Measurements from ENCODE around the gene LAMC3.

LAMC3 gene

DNA sequence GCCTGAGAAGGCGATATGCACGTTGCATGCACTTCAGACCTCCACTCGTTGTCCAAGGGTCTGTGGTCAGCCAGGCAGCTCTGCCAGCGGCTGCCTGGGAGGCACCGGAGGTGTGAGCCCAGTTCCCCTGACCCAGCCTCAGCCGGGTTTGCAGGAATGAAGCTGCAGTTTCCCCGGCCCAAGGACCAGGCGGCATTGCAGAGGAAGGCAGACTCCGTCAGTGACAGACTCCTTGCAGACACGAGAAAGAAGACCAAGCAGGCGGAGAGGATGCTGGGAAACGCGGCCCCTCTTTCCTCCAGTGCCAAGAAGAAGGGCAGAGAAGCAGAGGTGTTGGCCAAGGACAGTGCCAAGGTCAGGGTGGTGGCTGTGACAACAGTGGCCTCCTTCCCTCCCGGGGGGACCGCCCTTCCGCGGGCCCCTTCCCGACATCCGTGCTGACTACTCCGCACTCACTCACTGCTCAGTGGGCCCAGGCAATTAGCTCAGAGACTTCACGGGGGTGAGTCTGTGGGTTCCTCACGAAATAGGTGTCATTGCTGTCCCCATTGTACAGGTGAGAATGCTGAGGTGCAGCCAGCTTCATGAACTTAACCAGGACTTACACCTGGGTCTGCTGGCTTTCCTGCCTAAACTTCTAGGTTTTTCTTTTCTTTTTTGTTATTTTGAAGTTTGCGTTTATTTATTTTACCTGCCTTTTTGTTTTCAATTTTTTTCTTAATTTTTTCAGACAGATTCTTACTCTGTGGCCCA, 76.6 kb downstream of the LAMC3 start:
- no peaks in the 10 kb centered on the region for H3K27me3 ChIP-seq (ENCODE audit: control insufficient read depth, insufficient read depth, low read length)
- no peaks in the 10 kb centered on the region for H3K9me3 ChIP-seq (ENCODE audit: control insufficient read depth, low read depth, low read length)
- H3K36me3 ChIP-seq (ENCODE audit: control insufficient read depth, low read depth, low read length) = no peaks in the 10 kb centered on the region
- no peak overlapping the region for H3K9ac ChIP-seq (ENCODE audit: low read length)
- no peak overlapping the region for H3K27ac ChIP-seq (ENCODE audit: low read length)
- H3K4me1 ChIP-seq (ENCODE audit: control insufficient read depth, low read depth, low read length) = no peaks in the 10 kb centered on the region
- H3K4me3 ChIP-seq (ENCODE audit: low read length) = no peak overlapping the region

DNA sequence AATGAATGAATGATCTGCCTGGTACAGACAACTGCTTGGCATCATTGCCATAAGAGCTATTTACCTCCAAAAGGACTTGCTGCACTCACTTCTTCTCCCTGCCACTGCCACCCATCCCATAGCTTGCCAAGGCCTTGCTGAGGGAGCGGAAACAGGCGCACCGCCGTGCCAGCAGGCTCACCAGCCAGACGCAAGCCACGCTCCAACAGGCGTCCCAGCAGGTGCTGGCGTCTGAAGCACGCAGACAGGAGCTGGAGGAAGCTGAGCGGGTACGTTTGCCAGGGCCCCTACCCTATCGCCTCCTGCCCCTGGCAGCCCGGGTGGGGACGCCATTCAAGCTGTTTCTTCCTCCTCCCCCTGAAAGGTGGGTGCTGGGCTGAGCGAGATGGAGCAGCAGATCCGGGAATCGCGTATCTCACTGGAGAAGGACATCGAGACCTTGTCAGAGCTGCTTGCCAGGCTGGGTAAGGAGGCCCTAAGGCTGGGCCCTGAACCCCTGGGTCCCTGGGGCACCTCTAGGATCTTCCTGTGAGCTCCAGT, 78.5 kb downstream of the LAMC3 start:
- Histone ChIP-seq H3K4me3 (ENCODE audit: low read length) (no peak overlapping the region), H3K9ac (ENCODE audit: low read length) (no peak overlapping the region), H3K36me3 (ENCODE audit: control insufficient read depth, low read depth, low read length) (no peaks in the 10 kb centered on the region), H3K27me3 (ENCODE audit: control insufficient read depth, insufficient read depth, low read length) (no peaks in the 10 kb centered on the region), H3K27ac (ENCODE audit: low read length) (no peak overlapping the region), H3K9me3 (ENCODE audit: control insufficient read depth, low read depth, low read length) (no peaks in the 10 kb centered on the region), H3K4me1 (ENCODE audit: control insufficient read depth, low read depth, low read length) (no peaks in the 10 kb centered on the region)

DNA sequence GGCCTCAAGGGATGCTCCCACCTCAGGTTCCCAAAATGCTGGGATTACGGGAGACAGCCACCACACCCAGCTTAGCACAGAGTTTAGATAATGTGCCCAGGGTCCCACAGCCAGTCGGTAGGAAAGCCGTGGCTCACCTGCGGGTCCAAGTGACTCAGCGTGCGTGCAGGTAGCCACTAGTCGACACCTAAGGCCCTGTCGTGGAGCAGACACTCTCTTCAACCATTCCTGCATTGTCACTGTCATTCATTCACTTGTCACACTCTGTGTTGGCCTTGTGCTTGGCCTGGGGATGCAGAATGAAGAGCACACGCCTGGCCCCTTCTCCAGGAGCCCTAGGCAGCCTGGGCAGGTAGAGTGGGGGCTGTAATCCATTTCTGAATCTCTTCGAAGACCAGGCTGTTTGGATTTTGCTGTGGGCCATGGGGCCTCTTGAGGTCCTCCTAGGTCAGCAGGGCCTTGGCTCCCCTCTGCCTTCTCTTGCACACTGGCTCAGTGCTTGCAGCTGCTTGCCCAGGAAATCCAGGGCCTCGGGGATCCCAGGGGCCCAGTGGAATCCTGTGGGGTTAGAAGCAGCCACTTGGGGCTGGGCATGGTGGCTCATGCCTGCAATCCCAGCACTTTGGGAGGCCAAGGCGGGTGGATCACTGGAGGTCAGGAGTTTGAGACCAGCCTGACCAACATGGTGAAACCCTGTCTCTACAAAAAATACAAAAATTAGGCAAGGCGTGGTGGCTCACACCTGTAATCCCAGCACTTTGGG, 81.2 kb downstream of the LAMC3 start:
- H3K36me3 ChIP-seq (ENCODE audit: control insufficient read depth, low read depth, low read length) = no peaks in the 10 kb centered on the region
- H3K27ac ChIP-seq (ENCODE audit: low read length) = no peak overlapping the region
- no peaks in the 10 kb centered on the region for H3K4me1 ChIP-seq (ENCODE audit: control insufficient read depth, low read depth, low read length)
- no peaks in the 10 kb centered on the region for H3K27me3 ChIP-seq (ENCODE audit: control insufficient read depth, insufficient read depth, low read length)
- H3K9me3 ChIP-seq (ENCODE audit: control insufficient read depth, low read depth, low read length) = no peaks in the 10 kb centered on the region
- H3K4me3 ChIP-seq (ENCODE audit: low read length) = no peak overlapping the region
- H3K9ac ChIP-seq (ENCODE audit: low read length) = no peak overlapping the region

DNA sequence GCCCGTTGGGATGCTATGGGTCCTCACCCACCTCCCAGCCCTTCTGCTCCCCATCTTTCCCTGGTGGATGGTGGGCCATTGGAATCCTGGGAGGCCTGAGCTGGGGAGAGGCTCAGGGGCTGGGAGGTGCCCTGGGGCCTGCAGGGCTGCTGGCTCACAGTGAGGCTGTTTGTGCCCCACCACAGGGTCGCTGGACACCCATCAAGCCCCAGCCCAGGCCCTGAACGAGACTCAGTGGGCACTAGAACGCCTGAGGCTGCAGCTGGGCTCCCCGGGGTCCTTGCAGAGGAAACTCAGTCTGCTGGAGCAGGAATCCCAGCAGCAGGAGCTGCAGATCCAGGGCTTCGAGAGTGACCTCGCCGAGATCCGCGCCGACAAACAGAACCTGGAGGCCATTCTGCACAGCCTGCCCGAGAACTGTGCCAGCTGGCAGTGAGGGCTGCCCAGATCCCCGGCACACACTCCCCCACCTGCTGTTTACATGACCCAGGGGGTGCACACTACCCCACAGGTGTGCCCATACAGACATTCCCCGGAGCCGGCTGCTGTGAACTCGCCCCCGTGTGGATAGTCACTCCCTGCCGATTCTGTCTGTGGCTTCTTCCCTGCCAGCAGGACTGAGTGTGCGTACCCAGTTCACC, 82.5 kb downstream of the LAMC3 start:
- H3K9ac ChIP-seq (ENCODE audit: low read length) = no peak overlapping the region
- H3K36me3 ChIP-seq (ENCODE audit: control insufficient read depth, low read depth, low read length) = no peaks in the 10 kb centered on the region
- H3K27me3 ChIP-seq (ENCODE audit: control insufficient read depth, insufficient read depth, low read length) = no peaks in the 10 kb centered on the region
- no peak overlapping the region for H3K27ac ChIP-seq (ENCODE audit: low read length)
- H3K4me3 ChIP-seq (ENCODE audit: low read length) = no peak overlapping the region
- peaks cover 6% of the 10 kb centered on the region for H3K4me1 ChIP-seq (ENCODE audit: control insufficient read depth, low read depth, low read length)
- no peaks in the 10 kb centered on the region for H3K9me3 ChIP-seq (ENCODE audit: control insufficient read depth, low read depth, low read length)

DNA sequence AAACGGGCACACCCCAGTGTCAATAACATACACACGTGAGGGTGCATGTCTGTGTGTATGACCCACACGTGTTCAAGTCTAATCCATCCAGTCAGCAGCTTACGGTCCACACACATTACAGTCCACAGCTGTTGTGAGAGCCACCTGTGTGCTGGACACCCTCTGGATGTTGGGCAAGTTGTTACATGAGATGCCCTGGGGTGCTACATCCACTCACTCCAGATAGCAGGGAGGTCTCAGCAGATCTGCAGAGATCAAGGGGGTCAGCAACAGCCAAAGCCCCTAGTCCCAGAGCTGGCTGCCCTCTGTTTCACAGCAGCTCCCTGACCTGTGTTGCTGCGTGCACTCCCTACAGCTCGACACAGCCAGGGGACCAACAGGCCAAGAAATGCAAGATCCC, 83.1 kb downstream of the LAMC3 start:
- Histone ChIP-seq H3K36me3 (ENCODE audit: control insufficient read depth, low read depth, low read length) (no peaks in the 10 kb centered on the region), H3K27ac (ENCODE audit: low read length) (no peak overlapping the region), H3K9me3 (ENCODE audit: control insufficient read depth, low read depth, low read length) (no peaks in the 10 kb centered on the region), H3K9ac (ENCODE audit: low read length) (no peak overlapping the region), H3K4me3 (ENCODE audit: low read length) (no peak overlapping the region), H3K27me3 (ENCODE audit: control insufficient read depth, insufficient read depth, low read length) (no peaks in the 10 kb centered on the region), H3K4me1 (ENCODE audit: control insufficient read depth, low read depth, low read length) (peaks cover 7% of the 10 kb centered on the region)

DNA sequence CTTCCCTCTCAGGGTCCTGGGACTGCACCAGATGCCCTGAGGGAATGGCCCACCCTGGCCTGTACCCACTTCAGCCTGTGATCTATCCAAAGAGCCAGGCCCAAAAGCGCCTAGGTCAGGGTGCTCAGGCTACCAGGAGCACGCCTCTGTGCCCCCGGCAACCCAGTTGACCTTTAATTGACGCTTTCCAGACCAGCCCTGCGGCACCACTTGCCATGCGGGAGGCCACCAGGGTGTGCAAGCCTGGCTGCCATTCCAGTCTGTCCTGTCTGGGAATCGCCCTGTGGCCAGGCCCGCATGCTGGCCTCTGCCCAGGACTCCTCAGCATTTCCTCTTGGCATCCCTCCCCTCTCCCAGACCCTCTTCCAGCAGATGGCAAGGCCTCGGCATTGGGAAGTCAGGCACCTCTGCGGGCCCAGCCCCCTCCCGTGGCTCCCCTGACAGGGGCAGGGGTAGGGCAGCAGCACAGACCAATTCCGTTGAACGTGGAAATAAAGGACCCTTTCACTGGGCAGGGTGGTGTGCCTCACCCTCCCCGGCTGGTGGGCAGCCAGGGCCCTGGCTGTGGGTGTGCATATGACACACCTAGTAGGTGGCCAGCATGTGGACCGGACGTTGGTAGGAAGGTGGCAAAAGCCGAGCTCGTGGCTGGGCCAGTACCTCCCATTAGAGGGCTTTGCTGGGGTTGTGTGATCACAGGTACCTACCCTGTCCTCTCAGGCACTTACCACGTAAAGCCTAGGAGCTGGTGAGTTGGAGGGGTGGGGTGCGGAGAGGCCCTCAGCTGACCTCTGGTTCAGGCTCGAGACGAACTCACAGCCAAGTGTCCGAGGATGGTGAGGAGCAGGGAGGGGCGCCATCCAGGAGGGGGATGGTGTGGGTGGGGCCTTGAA, 83.8 kb downstream of the LAMC3 start:
- Histone ChIP-seq H3K27me3 (ENCODE audit: control insufficient read depth, insufficient read depth, low read length) (no peaks in the 10 kb centered on the region), H3K9ac (ENCODE audit: low read length) (no peak overlapping the region), H3K9me3 (ENCODE audit: control insufficient read depth, low read depth, low read length) (no peaks in the 10 kb centered on the region), H3K4me3 (ENCODE audit: low read length) (no peak overlapping the region), H3K27ac (ENCODE audit: low read length) (no peak overlapping the region), H3K4me1 (ENCODE audit: control insufficient read depth, low read depth, low read length) (peaks cover 14% of the 10 kb centered on the region), H3K36me3 (ENCODE audit: control insufficient read depth, low read depth, low read length) (no peaks in the 10 kb centered on the region)

DNA sequence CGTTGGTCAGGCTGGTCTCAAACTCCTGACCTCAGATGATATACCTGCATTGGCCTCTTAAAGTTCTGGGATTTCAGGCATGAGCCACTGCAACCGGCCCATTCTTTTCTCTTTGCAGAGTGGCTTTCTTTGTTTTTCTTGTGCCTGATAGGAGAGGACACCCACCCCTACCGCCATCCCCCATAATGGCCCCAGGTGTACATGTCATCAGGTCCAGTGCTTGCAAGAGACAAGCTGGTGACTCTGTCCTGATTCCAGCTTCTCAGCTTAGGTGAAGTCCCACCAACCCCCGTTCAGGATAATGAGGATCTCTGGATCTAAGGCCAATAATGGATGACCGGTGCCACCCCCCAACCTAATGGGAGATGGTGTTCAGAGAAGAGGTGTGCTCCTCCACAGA, 85.0 kb downstream of the LAMC3 start:
- no peak overlapping the region for H3K4me3 ChIP-seq (ENCODE audit: low read length)
- H3K9ac ChIP-seq (ENCODE audit: low read length) = no peak overlapping the region
- H3K4me1 ChIP-seq (ENCODE audit: control insufficient read depth, low read depth, low read length) = peaks cover 24% of the 10 kb centered on the region
- peaks cover 5% of the 10 kb centered on the region for H3K36me3 ChIP-seq (ENCODE audit: control insufficient read depth, low read depth, low read length)
- H3K27ac ChIP-seq (ENCODE audit: low read length) = no peak overlapping the region
- no peaks in the 10 kb centered on the region for H3K27me3 ChIP-seq (ENCODE audit: control insufficient read depth, insufficient read depth, low read length)
- no peaks in the 10 kb centered on the region for H3K9me3 ChIP-seq (ENCODE audit: control insufficient read depth, low read depth, low read length)

DNA sequence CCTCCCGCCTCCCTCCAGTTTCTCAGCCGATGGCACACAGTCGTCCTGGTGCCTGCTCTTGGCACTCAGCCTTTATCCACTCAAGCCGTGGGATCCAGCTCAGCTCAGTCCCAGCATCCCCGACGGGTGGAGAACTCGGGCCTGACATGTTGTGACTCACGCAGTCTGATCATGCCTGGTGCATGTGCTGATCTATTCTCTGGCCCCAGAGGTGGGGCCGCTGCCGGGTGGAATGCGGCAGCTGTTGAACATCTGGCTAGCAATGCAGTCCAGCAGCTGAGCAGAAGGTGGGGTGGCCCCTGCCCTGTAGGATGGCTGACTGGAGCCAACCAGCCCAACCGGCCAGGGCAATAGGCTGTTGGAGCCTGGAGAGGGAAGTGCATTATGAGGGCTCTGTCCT, 85.6 kb downstream of the LAMC3 start:
- H3K27me3 ChIP-seq (ENCODE audit: control insufficient read depth, insufficient read depth, low read length) = no peaks in the 10 kb centered on the region
- no peak overlapping the region for H3K9ac ChIP-seq (ENCODE audit: low read length)
- no peak overlapping the region for H3K4me3 ChIP-seq (ENCODE audit: low read length)
- H3K9me3 ChIP-seq (ENCODE audit: control insufficient read depth, low read depth, low read length) = no peaks in the 10 kb centered on the region
- H3K27ac ChIP-seq (ENCODE audit: low read length) = no peak overlapping the region
- H3K36me3 ChIP-seq (ENCODE audit: control insufficient read depth, low read depth, low read length) = peaks cover 9% of the 10 kb centered on the region
- H3K4me1 ChIP-seq (ENCODE audit: control insufficient read depth, low read depth, low read length) = peaks cover 28% of the 10 kb centered on the region

DNA sequence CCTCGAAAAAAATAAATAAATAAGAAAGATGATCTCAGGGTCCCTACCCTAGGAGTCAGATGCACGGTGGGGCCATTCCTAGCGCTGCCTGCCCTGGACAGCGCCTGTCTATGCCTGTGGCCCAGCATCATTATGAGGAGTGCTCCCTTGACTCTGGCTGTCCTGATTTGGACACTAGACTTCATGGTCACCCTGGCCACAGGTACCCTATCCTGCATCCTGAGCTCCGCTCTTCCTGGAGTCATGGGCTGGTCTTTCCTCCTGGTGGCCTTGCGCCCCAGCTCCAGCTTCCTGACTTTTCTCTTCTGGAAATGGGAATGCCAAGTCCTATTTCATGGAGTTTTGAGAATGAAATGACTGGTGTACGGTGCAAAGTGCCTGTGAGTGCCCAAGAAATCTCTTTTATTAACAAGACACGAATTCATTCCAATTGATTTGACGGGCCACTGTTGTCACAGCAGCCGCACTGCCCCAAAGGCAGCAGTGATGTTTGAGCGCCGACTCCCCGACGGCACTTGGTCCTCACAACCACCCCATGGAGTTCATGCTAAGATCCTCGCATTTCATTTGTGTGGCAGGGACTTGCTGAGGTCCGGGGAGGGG, 86.8 kb downstream of the LAMC3 start:
- Histone ChIP-seq H3K36me3 (ENCODE audit: control insufficient read depth, low read depth, low read length) (peaks cover 9% of the 10 kb centered on the region), H3K9me3 (ENCODE audit: control insufficient read depth, low read depth, low read length) (no peaks in the 10 kb centered on the region), H3K4me1 (ENCODE audit: control insufficient read depth, low read depth, low read length) (peaks cover 28% of the 10 kb centered on the region), H3K4me3 (ENCODE audit: low read length) (peak overlapping the region; percentile 65), H3K27me3 (ENCODE audit: control insufficient read depth, insufficient read depth, low read length) (no peaks in the 10 kb centered on the region), H3K27ac (ENCODE audit: low read length) (no peak overlapping the region), H3K9ac (ENCODE audit: low read length) (peak overlapping the region; percentile 39)

DNA sequence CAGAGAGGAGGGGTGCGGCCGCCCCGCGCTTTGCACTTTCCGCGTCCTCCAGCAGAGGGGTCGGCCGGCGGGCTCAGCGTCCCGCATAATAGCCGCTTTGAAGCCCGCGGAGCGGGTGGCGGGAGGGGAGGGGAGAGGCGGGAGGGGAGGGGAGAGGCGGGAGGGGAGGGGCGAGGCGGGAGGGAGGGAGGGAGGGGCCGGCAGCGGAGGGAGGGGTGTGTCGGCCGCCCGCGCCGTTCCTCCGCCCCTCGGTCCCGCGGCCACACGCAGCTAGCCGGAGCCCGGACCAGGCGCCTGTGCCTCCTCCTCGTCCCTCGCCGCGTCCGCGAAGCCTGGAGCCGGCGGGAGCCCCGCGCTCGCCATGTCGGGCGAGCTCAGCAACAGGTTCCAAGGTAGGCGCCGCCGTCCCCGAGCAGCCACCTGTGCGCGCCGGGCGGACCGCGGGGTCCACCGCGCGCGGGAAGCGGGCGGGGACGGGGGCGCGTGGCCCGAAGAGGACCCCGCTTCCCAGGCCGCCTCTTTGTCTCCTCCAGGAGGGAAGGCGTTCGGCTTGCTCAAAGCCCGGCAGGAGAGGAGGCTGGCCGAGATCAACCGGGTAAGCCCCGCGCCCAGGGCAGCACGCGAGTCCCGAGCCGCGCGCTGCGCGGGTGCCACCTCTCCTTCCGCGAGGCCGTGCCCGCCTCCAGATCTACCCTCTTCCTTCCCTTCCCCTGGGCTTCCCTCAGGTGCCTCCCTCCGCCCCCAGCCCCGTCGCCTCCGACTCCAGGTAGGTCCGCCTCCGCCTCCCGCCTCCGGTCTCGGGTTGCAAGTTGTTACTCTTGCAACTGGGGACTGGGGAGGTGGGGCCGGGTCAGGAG, 87.5 kb downstream of the LAMC3 start, which contains the start of gene AIF1L:
Gene AIF1L, plus strand, starts transcription at position 263 of the 857 bp plus-strand sequence. Its CDS starts 99 bp downstream, at position 362.
- Histone ChIP-seq H3K4me3 (ENCODE audit: low read length) (peak within 1 kb of the TSS; percentile 88), H3K4me1 (ENCODE audit: control insufficient read depth, low read depth, low read length) (peaks cover 28% of the 10 kb centered on the region), H3K27me3 (ENCODE audit: control insufficient read depth, insufficient read depth, low read length) (no peaks in the 10 kb centered on the region), H3K9ac (ENCODE audit: low read length) (peak within 1 kb of the TSS; percentile 95), H3K27ac (ENCODE audit: low read length) (peak within 1 kb of the TSS; percentile 67), H3K9me3 (ENCODE audit: control insufficient read depth, low read depth, low read length) (no peaks in the 10 kb centered on the region), H3K36me3 (ENCODE audit: control insufficient read depth, low read depth, low read length) (peaks cover 9% of the 10 kb centered on the region)
